ENCODE measurements around the gene STXBP1.

Gene STXBP1

DNA sequence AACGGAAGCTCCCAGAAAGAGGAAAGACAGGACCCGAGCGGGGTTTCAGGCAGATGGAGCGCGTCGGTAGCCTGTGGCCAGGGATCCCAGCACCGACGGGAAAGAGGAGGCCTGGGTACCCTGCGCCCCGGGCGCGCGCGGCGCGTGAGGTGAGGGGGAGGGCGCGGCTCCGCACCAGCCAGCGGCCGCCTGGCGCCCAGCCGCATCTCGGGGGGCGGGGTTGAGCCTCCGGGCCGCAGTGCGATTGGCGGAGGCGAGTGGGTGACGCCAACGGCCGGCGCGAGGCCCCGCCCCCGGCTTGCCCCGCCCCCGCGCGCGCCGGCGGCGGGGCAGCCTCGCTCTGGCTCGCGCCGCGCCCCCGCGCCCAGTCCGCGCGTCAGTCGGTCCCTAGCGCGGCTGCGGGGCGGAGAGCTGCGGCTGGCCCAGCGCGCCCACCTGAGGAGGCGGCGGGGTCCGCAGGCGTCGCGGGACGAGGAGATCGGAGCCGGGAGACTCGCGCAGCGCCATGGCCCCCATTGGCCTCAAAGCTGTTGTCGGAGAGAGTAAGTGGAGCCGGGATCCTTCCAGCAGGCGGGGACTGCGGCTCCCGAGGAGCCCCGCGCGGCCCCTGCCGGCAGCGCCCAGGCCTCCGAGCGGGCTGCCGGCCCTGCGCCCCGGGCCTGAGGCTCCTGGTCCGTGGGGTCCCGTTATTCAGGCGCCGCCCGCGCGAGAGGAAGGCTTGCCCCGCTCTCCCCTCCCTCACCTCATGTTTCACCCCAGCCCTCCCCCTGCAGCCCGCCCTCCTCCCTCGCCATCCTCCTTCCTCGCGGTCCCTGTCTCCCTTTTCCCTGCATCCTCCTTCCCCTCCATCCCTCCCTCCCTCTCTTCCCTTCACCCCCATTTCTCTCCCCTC is at the start of gene STXBP1:
TSS of gene STXBP1 (plus strand) at position 379 of the 892 bp plus-strand sequence. CDS start at position 506, 127 bp downstream.
- peak; percentile 22 for DNase-seq (ENCODE audit: low read depth)
- peak within 1 kb of the TSS; percentile 62 for H3K4me3 ChIP-seq (ENCODE audit: low read depth, low read length)
- TF ChIP-seq, protein P1, sequence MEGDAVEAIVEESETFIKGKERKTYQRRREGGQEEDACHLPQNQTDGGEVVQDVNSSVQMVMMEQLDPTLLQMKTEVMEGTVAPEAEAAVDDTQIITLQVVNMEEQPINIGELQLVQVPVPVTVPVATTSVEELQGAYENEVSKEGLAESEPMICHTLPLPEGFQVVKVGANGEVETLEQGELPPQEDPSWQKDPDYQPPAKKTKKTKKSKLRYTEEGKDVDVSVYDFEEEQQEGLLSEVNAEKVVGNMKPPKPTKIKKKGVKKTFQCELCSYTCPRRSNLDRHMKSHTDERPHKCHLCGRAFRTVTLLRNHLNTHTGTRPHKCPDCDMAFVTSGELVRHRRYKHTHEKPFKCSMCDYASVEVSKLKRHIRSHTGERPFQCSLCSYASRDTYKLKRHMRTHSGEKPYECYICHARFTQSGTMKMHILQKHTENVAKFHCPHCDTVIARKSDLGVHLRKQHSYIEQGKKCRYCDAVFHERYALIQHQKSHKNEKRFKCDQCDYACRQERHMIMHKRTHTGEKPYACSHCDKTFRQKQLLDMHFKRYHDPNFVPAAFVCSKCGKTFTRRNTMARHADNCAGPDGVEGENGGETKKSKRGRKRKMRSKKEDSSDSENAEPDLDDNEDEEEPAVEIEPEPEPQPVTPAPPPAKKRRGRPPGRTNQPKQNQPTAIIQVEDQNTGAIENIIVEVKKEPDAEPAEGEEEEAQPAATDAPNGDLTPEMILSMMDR (IDR thresholded peaks at IDR 0.05; ENCODE audit: low read depth, low read length, missing control alignments), result no peak

DNA sequence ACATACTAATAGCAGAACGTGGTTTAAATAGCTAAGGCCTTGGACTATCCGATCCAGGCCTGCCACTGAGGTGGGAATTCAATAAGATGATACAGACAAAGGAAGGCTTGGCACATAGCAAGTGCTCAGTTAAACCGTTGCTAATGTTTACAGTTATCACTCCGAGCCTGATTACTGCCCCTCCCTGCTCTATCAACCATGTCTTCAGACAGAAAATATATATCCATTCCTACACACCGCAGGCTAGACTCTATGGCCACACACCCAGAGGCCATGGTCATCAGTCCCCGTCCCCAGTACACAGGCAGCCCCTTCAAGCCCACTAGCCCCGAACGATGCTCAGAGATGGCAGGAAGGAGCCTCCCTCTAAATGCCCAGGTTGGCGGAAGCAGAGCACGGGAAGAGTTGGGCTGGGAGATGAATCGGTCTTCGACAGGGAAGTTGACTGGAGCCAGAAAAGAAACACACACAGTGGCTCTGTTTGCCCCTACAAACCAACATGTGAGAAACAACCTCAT is 49.7 kb upstream of the STXBP1 start:
- no peak overlapping the region for H3K4me3 ChIP-seq (ENCODE audit: low read depth, low read length)
- TF ChIP-seq, protein P1 (IDR thresholded peaks at IDR 0.05; ENCODE audit: low read depth, low read length, missing control alignments), result no peak
- DNase-seq (ENCODE audit: low read depth), result no peak

DNA sequence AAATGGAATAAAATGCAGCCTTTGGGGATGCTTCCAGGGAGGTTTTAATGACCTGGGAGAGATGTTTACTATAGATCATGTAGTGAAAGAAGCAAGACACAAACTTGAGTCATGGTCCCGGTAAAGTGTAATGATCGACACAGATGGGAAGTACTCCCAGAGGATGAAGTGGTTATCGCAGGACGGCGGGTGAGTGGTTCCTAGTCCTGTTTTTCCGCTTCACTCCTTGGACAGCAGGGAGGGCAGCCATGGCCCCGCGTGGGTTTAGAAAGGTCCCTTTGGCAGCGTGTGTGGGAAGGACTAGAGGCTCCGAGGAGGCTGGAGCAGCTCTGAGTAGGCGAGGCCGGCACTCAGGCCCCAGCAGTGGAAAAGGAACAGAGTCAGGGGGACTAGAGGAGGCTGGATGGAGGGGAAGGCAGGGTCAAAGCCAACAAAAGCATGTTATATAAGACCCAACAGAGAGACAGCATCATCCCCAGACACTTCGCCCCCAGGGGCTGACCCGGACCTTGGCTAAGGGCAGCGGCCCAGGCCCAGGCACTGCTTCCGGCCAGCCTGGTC is 49.2 kb upstream of the STXBP1 start:
- TF ChIP-seq, protein P1 (IDR thresholded peaks at IDR 0.05; ENCODE audit: low read depth, low read length, missing control alignments), result no peak
- DNase-seq (ENCODE audit: low read depth), result no peak

DNA sequence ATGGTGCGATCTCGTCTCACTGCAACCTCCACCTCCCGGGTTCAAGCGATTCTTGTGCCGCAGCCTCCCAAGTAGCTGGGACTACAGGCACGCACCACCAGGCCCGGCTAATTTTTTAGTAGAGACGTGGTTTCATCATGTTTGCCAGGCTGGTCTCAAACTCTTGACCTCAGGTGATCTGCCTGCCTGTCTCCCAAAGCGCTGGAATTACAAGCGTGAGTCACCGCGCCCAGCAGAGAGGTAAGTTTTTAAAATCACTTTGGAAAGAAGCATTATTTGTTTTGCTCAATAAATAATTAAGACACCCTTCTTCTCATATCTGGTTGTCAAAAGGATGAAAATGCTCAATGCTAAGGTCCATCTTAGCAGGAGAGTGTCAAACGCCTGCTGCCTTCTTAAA is 48.5 kb upstream of the STXBP1 start:
- no peak overlapping the region for H3K4me3 ChIP-seq (ENCODE audit: low read depth, low read length)
- DNase-seq (ENCODE audit: low read depth), result no peak

More for the DNA sequence above, 49.2 kb upstream of the STXBP1 start:
- no peak overlapping the region for H3K4me3 ChIP-seq (ENCODE audit: low read depth, low read length)

DNA sequence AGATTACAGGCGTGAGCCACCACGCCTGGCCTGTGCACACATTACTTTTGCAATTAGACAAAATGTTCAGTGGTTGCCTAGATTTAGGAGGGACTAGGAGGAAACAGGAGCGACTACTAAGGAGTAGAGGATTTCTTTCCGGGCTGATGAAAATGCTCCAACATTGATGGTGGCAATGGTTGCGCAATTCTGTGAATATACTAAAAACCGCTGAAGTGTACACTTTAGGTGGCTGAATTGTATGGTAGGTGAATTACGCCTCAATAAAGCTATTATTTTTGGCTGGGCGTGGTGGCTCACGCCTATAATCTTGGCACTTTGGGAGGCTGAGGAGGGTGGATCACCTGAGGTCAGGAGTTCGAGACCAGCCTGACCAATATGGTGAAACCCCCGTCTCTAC is 46.8 kb upstream of the STXBP1 start:
- no peak for DNase-seq (ENCODE audit: low read depth)
- TF ChIP-seq, protein P1 (IDR thresholded peaks at IDR 0.05; ENCODE audit: low read depth, low read length, missing control alignments), result no peak
- no peak overlapping the region for H3K4me3 ChIP-seq (ENCODE audit: low read depth, low read length)

More for the DNA sequence above, 48.5 kb upstream of the STXBP1 start:
- TF ChIP-seq, protein P1 (IDR thresholded peaks at IDR 0.05; ENCODE audit: low read depth, low read length, missing control alignments), result no peak

DNA sequence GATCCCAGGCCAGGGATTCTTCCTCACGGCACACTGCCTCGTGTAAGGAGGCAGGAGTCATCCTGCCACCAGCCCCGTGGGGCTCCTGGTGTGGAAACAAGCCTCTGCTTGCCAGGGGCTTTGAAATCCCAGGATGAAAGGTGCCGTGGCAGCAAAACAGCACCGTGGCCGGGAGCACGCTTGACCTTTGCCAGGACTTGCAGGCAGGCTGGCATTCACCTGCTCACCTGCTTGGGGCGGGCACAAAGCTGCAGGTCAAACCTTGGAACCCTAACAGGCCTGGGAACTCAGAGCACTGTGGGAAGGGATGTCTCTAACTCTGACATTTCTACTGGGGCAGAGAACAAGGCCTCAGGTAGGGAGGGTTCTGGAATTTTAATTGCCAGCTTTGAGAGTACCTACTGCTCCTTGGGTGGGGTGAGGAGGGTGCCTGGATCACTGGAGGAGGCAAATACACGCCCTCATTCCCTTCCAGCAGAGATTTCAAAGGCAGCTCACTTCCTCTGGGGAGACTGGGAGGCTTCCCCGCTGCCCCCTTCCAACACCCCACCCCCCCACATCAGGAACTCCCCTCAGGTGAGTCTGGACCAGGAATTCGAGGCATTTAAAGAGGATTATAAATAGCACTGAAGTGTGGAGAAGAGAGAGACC is 45.6 kb upstream of the STXBP1 start:
- no peak overlapping the region for H3K4me3 ChIP-seq (ENCODE audit: low read depth, low read length)
- TF ChIP-seq, protein P1 (IDR thresholded peaks at IDR 0.05; ENCODE audit: low read depth, low read length, missing control alignments), result no peak

More for the DNA sequence above, 45.6 kb upstream of the STXBP1 start:
- no peak for DNase-seq (ENCODE audit: low read depth)
